Nucleus accumbens (tissue), 56 donors: Measurements from ENCODE around the gene ERBIN.
"Not testable (repeated sequence)": the region's sequence is repeated elsewhere in the genome, so short reads cannot be mapped to it uniquely, and the experiment has no call there.

ENCODE experiments used
- DNase-seq, 56 donors: peaks; one replicate each; lab custom pipeline; 2025; lab: John Stamatoyannopoulos, UW

ERBIN gene

DNA sequence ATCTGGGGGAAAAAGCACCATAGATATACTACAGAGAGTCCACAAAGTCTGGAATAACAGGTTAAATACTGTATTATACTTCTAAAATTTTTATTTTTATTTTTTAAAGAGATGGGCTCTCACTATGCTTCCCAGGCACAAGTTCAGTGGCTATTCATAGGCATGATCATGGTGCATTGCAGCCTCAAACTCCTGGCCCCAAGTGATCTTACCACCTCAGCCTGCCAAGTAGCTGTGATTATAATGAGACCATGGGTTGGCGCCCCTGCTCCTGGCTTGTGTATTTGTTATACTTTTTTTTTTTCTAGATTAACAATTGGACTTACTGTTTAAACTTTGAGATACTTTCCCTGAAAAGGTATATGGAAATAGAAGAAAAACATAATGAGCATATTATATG lies 25.9 kb downstream of the ERBIN start:
- DNase-seq: peak in 7 of 56 donors; percentile 1 to 15 (median 9)

DNA sequence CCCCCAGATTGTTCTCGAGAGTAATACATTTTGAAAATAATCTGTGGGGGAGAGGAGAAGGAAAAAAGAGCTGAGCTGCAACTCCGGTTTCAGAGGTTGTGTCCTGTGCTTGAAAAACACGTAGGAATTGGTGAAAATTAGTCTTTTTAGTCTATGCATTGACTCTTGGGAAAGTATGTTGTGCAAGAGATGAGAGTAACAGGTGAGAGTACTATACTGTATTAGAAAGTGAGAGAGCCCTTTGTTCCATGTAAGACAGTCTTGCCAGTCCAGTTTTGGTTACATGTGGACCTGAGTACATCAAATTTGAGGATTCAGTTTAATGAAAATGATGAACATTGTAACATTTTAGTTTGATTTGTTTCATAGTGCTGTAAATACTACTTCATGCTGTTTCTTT lies 27.8 kb downstream of the ERBIN start:
- DNase-seq: no peak

DNA sequence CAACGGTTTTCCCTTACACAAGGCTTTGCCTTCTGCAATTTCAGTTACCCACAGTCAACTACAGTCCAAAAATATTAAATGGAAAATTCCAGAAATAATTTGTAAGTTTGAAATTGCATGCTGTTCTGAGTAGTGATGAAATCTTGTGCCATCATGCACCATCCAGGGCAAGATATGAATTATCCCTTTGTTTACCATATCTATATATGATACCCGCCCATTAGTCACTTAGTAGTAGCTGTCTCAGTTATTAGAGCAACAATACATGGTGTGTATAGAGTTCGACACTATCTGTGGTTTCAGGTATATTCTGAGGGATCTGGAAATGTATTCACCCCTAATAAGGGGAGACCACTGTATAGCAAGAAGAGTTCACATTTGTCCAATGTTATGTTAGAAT lies 29.4 kb downstream of the ERBIN start:
- DNase-seq: no peak

DNA sequence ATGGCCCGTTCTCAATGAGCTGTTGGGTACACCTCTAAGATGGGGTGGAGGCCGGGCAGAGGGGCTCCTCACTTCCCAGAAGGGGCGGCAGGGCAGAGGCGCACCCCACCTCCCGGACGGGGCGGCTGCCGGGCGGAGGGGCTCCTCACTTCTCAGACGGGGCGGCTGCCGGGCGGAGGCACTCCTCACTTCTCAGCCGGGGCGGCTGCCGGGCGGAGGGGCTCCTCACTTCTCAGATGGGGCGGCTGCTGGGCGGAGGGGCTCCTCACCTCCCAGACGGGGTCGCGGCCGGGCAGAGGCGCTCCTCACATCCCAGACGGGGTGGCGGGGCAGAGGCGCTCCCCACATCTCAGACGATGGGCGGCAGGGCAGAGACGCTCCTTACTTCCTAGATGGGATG lies 31.3 kb downstream of the ERBIN start:
- DNase-seq: not testable (repeated sequence)

DNA sequence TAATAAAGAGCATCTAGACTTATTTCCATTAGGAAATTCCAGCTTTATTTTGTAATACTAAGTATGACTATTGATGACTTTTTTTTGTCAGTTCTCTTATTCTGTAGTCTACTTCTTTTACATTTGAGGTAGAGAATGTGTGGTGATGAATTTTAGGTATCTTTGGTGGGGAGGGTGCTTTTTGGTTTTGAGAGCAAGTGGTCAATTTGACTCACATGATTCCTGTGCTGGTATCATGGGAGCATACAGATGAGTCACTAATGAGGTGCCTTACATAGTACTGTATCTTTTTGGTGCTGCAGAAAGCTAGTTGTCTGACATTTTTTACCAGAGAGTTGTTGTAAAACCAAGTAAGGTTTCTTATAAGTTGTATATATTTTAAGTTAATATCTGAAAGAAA lies 35.3 kb downstream of the ERBIN start:
- no peak for DNase-seq

DNA sequence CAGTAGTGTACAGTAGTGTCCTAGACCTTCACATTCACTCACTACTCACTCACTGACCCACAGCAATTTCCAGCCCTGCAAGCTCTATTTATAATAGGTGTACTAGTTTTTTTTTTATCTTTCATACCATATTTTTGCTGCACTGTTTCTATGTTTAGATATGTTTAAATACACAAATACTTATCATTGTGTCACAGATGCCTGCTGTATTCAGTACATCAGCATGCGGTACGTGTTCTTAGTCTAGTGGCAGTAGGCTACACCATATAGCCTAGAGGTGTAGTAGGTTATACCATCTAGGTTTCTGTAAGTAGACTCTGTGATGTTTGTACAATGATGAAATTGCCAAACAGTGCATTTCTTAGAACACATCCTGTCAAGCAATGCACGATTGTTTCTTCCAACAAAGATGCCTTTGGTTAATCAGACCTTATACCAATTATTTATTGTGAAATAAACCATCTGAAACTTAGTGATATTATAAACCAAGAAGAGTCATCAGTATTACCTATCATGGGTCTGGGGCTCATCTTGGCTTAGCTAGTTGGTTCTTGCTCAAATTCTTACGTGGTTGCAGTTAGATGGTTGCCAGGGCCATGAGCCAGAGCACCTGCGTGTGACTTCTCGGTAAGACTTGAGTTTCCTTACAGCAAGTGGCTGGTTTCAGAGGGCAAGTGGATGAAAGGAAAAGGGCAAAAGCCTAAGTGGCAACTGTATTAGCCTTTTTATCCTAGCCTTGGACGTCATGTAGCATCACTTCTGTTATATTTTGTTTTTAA lies 41.1 kb downstream of the ERBIN start:
- DNase-seq: no peak

DNA sequence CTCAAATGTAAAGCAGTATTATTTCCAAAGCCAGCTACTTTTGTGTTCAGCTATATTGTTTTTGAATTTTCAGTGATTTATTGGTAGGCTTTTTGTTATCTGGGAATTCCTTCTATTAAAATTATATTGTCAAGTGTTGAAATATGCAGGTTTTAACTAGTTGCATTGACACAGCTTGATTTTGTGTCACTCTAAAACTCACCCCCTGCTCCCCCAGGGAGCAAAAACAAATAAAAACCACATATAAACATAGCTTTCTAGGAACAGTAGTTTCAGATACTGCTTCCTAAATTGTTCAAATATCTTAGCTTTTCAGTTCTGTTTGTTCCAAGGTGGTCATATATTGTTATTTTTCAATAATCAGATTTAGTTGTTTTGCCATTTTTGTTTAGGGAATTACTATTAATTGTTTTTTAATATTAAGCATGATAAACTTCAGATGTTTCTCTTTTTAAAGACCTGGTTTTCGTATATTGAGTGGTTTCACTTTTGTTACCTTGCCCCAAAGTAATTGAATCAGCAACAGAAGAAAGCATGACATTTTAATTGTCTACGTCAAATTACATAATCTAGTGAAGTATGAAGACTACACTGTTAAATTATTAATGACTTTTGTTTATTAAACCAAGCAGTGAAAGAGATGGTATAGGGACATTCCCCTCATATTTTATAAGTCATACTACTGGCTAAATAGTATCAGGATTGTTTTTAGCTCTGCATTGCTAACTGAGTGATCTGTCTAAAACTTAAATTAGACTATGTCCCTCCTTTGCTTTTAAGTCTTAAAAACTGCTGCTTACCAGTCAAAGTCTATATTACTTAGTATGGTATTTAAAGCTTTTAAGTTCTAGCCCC lies 43.4 kb downstream of the ERBIN start:
- no peak for DNase-seq

DNA sequence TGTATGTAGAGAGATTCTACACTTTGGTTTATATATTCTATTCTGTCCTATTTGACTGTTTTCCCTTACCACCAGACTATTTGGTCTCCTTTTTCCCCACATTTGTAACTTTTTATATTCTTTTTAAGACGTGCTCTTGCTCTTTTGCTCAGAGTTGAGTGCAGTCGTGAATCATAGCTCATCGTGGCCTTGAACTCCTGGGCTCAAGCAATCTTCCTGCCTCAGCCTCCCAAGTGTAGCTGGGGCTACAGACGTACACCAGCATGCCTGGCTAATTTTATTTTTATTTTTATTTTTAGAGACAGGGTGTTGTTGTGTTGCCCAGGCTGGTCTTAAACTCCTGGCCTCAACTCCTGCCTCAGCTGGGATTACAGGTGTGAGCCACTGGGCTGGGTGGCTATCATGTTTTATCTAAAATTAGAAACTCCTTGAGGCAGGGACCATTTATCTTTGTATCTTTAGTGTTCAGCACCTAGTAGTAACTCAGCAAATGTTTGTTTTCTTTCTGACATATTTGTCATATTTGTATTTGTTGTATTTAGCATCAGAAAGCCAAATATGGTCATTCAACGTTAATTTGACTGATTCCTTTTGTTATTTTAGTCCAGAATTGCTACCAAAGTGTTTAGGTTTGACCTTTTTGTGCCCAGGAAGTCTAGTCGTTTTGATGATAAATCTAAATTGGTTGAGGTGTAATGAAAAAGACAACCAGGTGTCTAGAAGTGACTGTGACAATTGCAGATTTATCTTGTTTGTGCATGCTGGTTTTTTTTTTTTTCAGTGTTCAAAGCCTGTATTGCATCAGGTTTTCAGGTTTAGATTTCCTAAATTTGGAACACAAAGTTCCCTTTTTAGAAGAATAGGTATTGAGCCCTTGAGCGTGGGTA lies 44.3 kb downstream of the ERBIN start:
- DNase-seq: no peak

DNA sequence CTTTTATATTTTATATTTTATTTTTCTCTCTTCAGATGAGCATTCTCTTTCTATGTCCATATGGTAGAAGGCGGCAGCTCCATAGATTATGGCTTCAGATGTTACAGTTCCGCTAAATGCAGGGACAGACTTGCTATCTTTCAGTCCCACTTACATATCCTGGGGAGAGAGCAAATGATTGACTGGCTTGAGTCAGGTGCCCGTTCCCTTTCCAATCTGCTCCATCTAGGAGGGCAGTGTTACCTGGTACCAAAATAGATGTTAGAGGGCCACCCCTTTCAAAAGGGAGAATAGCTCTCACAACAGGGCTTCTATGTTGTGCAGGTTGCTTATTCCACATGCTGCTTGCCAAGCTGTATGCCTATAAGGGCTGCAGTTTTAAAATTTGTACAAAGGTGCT lies 45.3 kb downstream of the ERBIN start:
- DNase-seq: no peak

DNA sequence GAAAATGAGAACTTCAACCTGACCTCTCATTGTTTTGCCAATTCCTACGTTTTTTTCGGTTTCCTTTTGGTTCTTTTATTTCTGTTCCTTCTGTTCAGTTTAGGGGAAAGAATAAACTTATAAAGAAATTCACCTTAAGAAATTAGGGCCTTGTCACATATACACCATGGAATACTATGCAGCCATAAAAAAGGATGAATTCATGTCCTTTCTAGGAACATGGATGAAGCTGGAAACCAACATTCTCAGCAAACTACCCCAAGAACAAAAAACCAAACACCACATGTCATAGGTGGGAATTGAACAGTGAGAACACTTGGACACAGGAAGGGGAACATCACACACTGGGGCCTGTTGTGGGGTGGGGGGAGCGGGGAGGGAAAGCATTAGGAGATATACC lies 46.5 kb downstream of the ERBIN start:
- not testable (repeated sequence) for DNase-seq

DNA sequence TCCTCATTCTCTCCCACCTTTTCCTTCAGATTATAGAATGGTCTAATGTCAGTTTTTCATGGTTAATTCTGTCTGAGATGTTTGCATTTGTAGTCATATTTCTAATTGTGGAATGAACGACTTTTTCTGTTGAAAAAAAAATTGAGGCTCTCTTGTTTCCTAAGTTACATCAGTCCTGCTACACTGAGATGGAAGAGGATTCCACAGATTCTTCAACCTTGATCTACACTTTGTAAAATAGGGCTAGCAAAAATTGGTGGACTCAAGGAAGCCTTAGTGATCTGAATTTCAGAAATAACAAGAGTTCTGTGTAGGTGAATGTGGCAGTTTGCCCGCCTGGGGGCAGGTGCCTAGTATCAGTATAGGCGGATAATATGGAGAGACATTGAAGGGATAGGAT lies 51.9 kb downstream of the ERBIN start:
- DNase-seq: no peak

DNA sequence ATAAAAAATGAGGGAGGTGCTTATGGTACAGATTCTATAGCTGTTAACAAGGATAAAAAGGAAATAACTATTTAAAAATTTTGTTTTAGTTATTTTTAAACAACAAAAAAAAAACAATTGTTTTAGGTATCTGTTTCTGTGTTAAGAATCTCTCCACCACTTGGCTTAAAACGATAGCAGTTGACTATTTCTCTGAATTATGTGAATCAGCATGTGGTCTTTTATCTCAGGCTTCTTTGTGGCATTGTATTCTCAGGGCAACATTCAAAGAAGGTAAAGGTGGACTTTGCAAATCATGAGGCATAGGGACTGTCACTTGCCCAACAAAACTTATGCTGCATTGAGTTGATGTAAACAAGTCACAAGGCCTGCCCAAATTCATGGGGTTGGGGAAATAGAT lies 55.2 kb downstream of the ERBIN start:
- DNase-seq: no peak

DNA sequence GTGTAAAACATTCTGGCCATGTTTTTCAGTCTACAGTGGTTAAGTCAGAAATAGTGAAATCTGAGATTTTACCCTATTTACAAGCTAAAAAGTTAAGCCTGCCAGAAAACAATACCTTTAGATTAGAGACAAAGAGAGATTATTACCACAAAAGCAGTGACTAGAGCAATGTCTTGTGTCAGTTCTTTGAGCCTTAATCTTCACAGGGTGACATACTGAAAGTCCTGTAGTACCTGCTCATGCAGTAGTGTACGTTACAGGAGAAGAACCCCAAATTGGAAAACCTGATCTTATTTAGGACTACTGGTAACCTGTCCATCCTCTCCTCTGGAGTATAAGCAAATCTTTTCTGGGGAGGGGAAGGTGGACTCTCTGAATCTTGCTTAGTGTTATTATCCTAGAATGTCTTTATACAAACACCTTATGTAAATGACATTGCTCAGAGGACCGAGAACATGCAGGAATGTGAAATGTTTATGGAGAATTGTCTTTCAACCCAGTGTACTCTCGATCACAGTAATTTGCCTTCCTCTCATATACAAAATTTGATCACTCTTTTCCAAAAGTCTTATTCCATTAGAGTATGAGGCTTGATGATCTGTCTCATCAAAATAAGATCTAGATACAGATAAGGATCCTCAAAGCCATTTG lies 55.7 kb downstream of the ERBIN start:
- no peak for DNase-seq

DNA sequence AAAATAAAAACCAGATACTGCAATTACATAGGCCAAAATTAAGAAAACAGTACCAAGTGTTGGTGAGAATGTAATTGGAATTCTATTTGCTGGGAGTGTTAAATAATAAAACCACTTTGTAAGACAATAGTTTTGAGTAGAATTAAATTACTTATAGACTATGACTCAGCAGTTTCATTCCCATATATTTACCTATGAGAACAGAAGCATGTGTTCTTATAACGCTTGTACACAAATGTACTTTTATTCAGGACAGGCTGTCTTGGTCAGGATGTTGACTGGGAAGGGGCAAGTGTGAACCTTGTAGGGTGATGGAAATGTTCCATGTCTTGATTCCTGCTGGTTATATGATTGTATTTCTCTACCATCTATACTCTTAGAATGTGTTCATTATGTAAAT lies 56.3 kb downstream of the ERBIN start:
- DNase-seq: no peak

DNA sequence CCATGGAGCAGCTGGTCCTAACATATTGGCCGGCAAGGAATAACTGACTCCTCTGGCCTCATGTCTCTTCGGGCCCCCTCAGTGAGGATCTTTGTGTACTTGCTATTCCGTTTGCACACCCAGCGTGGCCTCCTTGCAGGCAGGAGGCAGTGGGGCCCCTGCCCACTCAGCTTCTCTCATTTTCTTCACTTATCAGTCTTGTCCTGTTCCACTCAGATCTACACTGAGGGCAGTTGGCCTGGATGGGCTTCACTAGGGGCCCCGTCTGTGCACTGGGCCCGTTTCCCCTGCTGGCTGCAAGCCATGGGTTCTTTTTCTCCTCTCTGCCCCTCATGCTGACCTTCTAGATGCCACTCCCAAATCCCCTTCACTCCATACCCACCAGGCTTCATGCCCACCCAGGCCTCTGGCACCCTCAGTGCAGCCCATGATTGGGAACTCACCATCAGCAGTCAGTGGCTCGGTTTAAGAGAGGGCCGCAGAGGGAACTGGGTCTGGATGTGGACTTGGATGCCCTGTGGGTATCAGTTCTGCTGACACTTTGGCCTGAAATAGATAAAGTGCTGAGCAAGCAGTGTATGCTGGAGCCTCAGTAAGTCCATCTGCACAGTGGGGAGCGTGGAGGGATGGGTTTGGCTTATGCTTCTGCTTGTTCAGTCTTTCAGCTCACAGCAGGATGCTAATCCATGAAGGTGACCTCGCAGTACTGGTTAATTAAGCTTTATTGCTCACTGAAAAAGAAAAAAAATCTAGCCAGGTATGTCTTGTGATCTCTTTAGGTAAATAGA lies 57.9 kb downstream of the ERBIN start:
- DNase-seq: no peak

DNA sequence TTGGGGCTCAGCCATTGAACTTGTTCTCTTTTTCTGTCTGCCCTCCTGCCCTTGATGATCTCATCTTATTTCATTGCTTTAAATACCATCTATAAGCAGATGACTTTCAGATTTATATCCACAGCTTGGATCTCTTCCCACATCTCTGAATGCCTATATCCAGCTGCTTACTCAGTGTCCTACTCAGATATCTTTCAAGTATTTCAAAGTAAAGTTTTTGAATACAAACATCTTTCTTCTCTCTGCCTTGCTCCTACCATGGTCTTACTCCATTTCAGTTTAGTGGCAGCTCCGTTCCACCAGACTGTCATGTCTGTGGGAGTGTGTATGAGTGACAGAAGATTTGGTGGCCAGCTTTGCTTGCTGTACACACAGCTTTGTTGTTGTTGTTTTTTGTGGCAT lies 59.7 kb downstream of the ERBIN start:
- DNase-seq: no peak

DNA sequence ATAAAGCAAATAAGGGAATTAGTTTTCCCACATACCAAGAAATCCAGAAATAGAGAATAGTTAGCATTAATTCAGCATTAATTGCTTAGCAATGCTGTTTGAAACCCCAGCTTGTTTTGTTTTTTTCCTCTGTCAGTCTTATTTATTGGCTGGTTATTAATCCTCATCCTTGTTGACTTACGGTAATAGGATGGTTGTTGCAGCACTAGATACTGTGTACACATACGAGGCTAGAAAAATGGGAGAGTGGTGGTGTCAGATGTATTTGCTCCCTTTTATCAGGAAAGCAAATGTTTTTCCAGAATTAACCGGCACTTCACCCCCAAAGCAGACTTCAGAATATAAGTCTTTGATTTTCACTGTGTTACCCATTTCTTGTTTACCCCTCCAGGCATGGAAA lies 60.4 kb downstream of the ERBIN start:
- no peak for DNase-seq

DNA sequence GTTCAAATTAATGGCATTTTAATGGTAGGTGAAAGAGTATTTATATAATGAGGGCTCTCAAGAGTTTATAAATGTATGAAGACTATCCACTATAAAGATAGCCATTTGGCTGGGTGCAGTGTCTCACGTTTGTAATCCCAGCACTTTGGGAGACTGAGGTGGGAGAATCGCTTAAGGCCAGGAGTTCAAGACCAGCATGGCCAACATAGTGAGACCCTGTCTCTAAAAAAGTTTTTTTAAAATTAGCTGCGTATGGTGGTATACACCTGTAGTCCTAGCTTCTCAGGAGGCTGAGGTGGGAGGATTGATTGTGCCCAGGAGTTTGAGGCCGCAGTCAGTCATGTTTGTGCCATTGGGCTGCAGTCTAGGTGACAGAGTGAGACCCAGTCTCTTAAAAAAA lies 61.6 kb downstream of the ERBIN start:
- DNase-seq: no peak

DNA sequence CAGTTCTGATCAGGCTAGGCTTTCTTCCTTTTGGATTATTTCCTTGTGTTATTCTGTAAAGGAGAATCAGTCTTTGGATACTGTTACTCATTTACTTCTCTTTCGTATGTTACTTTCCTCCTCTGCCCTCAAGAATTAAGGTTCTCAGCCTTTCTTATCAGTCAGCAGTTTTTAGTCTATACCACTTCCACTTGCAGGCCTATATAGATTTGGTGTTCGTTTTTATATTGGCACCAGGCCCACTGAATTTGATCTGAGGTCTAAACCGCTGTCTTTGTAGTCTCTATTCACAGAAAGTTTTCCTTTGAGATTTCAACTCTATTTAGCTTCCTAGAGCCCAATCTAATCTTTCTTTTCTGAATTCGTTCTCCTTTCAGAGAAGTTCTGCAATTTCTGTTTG lies 62.8 kb downstream of the ERBIN start:
- no peak for DNase-seq

DNA sequence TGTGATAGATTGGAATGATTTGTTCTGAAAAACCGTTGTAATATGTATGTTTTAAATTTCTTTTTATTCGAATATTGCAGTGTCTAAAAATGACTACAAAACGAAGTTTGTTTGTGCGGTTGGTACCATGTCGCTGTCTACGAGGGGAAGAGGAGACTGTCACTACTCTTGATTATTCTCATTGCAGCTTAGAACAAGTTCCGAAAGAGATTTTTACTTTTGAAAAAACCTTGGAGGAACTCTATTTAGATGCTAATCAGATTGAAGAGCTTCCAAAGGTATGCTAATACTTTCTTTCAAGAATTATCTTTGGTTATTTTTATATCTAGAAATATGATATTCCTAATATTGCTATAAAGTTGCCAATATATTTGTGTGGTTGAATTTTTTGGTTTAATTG lies 66.3 kb downstream of the ERBIN start:
- DNase-seq: no peak
